ENCODE measurements around the gene ST6GALNAC5.

ST6GALNAC5 gene

DNA sequence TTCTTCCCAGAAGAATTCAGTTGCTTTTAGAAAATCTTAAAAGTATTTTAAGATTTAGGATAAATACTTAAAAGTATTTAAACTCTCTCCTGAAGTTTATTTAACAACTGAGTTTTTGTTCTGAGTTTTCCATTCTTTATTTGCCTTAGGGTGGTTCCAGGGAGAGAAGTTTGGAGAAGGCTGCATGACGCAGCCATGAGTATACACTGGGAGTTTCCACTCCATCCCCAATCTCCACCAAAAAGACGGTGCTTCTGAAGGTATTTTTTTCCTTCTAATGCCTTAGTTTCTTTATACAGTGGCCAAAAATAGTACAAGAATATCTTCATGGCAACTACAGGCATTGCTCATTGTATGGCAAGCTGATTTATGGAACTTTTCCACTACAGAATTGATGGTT lies 122.7 kb downstream of the ST6GALNAC5 start:
- no peaks in the 10 kb centered on the region for H3K79me2 ChIP-seq (ENCODE audit: insufficient read depth, low read length)
- H3K27ac ChIP-seq (ENCODE audit: low read depth, low read length) = no peak overlapping the region
- H3K36me3 ChIP-seq (ENCODE audit: low read length) = no peaks in the 10 kb centered on the region
- H2AFZ ChIP-seq (ENCODE audit: low read depth, low read length, severe bottlenecking) = no peak overlapping the region
- no peak overlapping the region for H3K4me2 ChIP-seq (ENCODE audit: low read depth, low read length, poor library complexity, severe bottlenecking)
- H3F3A ChIP-seq (ENCODE audit: insufficient read depth) = no peaks in the 10 kb centered on the region
- H3K9me3 ChIP-seq (ENCODE audit: insufficient read depth, low read length) = no peaks in the 10 kb centered on the region
- H3K9me2 ChIP-seq (replicated peaks; ENCODE audit: insufficient read depth, low read length) = no peaks in the 10 kb centered on the region
- no peak overlapping the region for H3K4me3 ChIP-seq (ENCODE audit: insufficient read depth, low read length, poor library complexity, severe bottlenecking)
- no peaks in the 10 kb centered on the region for H3K27me3 ChIP-seq (ENCODE audit: low read length)
- TF ChIP-seq, protein P1, sequence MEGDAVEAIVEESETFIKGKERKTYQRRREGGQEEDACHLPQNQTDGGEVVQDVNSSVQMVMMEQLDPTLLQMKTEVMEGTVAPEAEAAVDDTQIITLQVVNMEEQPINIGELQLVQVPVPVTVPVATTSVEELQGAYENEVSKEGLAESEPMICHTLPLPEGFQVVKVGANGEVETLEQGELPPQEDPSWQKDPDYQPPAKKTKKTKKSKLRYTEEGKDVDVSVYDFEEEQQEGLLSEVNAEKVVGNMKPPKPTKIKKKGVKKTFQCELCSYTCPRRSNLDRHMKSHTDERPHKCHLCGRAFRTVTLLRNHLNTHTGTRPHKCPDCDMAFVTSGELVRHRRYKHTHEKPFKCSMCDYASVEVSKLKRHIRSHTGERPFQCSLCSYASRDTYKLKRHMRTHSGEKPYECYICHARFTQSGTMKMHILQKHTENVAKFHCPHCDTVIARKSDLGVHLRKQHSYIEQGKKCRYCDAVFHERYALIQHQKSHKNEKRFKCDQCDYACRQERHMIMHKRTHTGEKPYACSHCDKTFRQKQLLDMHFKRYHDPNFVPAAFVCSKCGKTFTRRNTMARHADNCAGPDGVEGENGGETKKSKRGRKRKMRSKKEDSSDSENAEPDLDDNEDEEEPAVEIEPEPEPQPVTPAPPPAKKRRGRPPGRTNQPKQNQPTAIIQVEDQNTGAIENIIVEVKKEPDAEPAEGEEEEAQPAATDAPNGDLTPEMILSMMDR (IDR thresholded peaks at IDR 0.05; ENCODE audit: insufficient read depth, low read length, poor library complexity, severe bottlenecking) = no peak
- no peak for TF ChIP-seq EZH2phosphoT487 (conservative IDR thresholded peaks at IDR 0.05; ENCODE audit: low read length)
- H3K9ac ChIP-seq (ENCODE audit: low read length) = no peak overlapping the region
- H4K20me1 ChIP-seq (ENCODE audit: low read depth, low read length) = no peaks in the 10 kb centered on the region

DNA sequence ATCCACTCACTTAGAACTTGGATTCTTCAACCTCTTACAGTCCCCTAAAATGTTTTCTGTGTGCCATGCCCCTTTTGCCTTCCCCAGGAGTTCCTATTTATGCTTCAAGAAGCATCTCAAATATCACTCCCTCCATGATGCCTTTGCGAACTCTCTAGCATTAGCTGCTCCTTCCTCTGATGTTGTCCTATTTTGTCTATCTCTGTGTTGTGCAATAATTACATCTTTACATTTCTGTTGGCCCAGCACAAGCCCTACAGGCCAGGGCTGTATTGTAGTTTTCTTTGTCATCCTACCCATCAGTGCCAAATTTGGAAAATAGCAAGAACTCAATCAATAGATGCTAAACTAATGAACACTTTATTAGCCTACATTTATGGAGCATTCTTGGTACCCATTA lies 125.8 kb downstream of the ST6GALNAC5 start:
- H3K4me3 ChIP-seq (ENCODE audit: insufficient read depth, low read length, poor library complexity, severe bottlenecking) = no peak overlapping the region
- no peaks in the 10 kb centered on the region for H3F3A ChIP-seq (ENCODE audit: insufficient read depth)
- H3K79me2 ChIP-seq (ENCODE audit: insufficient read depth, low read length) = no peaks in the 10 kb centered on the region
- no peaks in the 10 kb centered on the region for H3K36me3 ChIP-seq (ENCODE audit: low read length)
- no peak overlapping the region for H3K4me2 ChIP-seq (ENCODE audit: low read depth, low read length, poor library complexity, severe bottlenecking)
- no peak overlapping the region for H2AFZ ChIP-seq (ENCODE audit: low read depth, low read length, severe bottlenecking)
- no peak overlapping the region for H3K27ac ChIP-seq (ENCODE audit: low read depth, low read length)
- no peaks in the 10 kb centered on the region for H3K9me2 ChIP-seq (replicated peaks; ENCODE audit: insufficient read depth, low read length)
- H4K20me1 ChIP-seq (ENCODE audit: low read depth, low read length) = no peaks in the 10 kb centered on the region
- H3K9me3 ChIP-seq (ENCODE audit: insufficient read depth, low read length) = no peaks in the 10 kb centered on the region
- no peaks in the 10 kb centered on the region for H3K27me3 ChIP-seq (ENCODE audit: low read length)
- no peak overlapping the region for H3K9ac ChIP-seq (ENCODE audit: low read length)
- TF ChIP-seq EZH2phosphoT487 (conservative IDR thresholded peaks at IDR 0.05; ENCODE audit: low read length) = no peak
- TF ChIP-seq, protein P1 (IDR thresholded peaks at IDR 0.05; ENCODE audit: insufficient read depth, low read length, poor library complexity, severe bottlenecking) = no peak

- Histone ChIP-seq H3K36me3 (ENCODE audit: low read length) (no peaks in the 10 kb centered on the region), H3K27me3 (ENCODE audit: low read length) (no peaks in the 10 kb centered on the region), H3K27ac (ENCODE audit: low read depth, low read length) (no peak overlapping the region), H3K4me3 (ENCODE audit: insufficient read depth, low read length, poor library complexity, severe bottlenecking) (no peak overlapping the region), H3K9me3 (ENCODE audit: insufficient read depth, low read length) (no peaks in the 10 kb centered on the region), H2AFZ (ENCODE audit: low read depth, low read length, severe bottlenecking) (no peak overlapping the region), H3K4me2 (ENCODE audit: low read depth, low read length, poor library complexity, severe bottlenecking) (no peak overlapping the region), H3K9me2 (replicated peaks; ENCODE audit: insufficient read depth, low read length) (no peaks in the 10 kb centered on the region), H3K79me2 (ENCODE audit: insufficient read depth, low read length) (no peaks in the 10 kb centered on the region), H4K20me1 (ENCODE audit: low read depth, low read length) (no peaks in the 10 kb centered on the region), H3K9ac (ENCODE audit: low read length) (no peak overlapping the region), H3F3A (ENCODE audit: insufficient read depth) (no peaks in the 10 kb centered on the region)
- TF ChIP-seq EZH2phosphoT487 (conservative IDR thresholded peaks at IDR 0.05; ENCODE audit: low read length) = no peak
- TF ChIP-seq, protein P1 (IDR thresholded peaks at IDR 0.05; ENCODE audit: insufficient read depth, low read length, poor library complexity, severe bottlenecking) = no peak
Observed at GRCh38 chr1:76998582-76999223, 131.4 kb downstream of the ST6GALNAC5 start.

Measured in SU-DHL-6 (cell line).